LNCAP (cell line): ENCODE data around the gene MTMR10.
A peak's percentile ranks its signal among the peaks of the same experiment; 100 is the strongest.

Experiments
- TF ChIP-seq, protein P1 (sequence below): fragments of 450-650 bp; IDR thresholded peaks from 2 replicates; pipeline ENCODE4 v1.5.1; 2017; ENCODE audit warnings: mild to moderate bottlenecking

The MTMR10 gene

GRCh38 chr15:30918366-30918765, 73.1 kb downstream of the MTMR10 start:
- TF ChIP-seq, protein P1, sequence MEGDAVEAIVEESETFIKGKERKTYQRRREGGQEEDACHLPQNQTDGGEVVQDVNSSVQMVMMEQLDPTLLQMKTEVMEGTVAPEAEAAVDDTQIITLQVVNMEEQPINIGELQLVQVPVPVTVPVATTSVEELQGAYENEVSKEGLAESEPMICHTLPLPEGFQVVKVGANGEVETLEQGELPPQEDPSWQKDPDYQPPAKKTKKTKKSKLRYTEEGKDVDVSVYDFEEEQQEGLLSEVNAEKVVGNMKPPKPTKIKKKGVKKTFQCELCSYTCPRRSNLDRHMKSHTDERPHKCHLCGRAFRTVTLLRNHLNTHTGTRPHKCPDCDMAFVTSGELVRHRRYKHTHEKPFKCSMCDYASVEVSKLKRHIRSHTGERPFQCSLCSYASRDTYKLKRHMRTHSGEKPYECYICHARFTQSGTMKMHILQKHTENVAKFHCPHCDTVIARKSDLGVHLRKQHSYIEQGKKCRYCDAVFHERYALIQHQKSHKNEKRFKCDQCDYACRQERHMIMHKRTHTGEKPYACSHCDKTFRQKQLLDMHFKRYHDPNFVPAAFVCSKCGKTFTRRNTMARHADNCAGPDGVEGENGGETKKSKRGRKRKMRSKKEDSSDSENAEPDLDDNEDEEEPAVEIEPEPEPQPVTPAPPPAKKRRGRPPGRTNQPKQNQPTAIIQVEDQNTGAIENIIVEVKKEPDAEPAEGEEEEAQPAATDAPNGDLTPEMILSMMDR = no peak

DNA sequence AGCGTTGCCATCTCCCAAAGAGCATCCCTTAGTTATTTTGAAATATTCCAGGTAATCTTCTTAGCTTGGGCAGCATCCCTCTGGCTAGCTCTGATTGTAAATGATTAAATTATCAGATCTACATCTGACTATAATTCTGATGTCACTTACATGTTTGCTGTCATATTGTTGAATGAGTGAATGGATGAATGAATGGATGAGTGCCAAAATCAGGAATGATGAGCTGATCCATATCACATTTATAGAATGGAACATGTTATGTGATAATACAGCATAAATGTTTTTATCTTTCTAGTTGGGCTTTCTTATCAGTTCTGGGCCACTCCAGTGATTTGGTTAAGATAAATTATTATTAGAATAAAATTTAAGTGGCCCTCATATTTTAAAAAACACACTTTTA, 73.8 kb downstream of the MTMR10 start:
- TF ChIP-seq, protein P1 = no peak

DNA sequence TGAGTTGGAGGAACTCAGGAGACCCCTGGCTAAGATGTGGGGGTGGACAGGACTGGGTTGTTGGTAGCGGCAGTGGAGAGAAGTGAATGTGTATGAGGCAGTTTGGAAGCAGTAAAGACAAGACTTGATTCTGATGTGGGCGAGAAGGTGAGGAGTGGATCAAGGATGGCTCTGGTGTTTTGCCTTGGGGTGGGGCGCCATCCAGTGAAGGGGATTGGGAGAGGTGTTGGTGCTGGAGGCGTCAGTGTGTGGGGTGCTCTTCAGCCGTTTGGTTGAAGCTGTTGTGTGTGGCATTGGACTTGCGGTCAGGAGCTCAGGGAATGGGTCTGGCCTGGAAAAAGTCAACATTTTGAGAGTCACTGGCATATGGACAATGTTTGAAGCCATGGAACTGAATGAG, 74.4 kb downstream of the MTMR10 start:
- TF ChIP-seq, protein P1 = no peak

DNA sequence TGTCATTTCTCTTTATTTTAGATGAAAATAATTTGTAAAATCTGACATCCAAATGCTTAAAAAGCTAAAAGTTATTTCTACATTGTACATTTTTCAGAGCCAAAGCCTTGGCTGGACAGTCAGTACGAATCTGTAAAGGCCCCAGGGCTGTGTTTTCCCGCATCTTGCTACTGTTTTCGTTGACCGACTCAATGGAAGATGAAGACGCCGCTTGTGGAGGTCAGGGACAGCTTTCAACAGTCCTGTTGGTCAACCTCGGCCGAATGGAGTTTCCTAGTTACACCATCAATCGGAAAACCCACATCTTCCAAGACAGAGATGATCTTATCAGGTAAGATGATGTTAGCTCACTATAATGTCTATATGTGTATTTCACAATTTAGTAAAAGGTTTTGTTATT, 77.7 kb downstream of the MTMR10 start:
- TF ChIP-seq, protein P1 = no peak

DNA sequence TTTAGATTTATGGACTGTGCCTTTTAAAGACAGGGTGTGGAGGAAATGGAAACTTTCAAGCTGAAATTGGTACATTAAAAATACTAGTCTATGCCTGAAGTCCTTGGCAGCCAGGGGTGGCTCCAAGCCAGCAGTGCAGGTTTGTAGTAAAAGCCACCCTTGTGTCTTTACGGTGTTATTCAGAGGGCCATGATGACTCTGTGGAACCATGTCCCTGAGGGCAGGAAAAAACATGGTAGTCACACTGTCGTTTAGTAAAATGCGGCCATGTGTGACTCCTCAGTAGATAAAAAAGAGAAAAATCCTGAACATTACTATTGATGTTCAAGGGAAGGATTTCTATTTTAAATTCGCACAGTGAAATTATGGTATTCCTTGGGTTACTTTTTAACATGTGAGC, 85.1 kb downstream of the MTMR10 start:
- TF ChIP-seq, protein P1 = no peak

DNA sequence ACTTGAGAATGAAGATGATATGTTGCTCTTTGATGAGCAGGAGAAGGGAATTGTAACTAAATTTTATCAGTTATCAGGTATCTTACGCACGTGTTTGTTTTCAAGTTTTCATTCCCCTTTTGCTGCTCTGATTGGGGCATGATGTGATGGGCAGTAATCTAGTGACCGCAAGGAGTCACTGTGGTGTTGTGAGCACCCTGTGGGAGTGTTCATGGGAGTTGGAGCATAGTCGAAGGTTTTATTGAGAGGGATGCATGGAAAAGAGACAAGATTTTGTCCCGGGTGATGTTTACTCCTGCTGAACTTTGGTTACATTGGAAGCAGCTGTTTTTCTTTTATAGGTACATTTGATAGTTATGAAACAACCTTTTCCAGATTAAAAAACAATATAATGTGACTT, 85.6 kb downstream of the MTMR10 start:
- TF ChIP-seq, protein P1 = peak; percentile 87

- TF ChIP-seq, protein P1 = no peak
These were observed 86.6 kb downstream of the MTMR10 start for GRCh38 chr15:30904812-30905211.

DNA sequence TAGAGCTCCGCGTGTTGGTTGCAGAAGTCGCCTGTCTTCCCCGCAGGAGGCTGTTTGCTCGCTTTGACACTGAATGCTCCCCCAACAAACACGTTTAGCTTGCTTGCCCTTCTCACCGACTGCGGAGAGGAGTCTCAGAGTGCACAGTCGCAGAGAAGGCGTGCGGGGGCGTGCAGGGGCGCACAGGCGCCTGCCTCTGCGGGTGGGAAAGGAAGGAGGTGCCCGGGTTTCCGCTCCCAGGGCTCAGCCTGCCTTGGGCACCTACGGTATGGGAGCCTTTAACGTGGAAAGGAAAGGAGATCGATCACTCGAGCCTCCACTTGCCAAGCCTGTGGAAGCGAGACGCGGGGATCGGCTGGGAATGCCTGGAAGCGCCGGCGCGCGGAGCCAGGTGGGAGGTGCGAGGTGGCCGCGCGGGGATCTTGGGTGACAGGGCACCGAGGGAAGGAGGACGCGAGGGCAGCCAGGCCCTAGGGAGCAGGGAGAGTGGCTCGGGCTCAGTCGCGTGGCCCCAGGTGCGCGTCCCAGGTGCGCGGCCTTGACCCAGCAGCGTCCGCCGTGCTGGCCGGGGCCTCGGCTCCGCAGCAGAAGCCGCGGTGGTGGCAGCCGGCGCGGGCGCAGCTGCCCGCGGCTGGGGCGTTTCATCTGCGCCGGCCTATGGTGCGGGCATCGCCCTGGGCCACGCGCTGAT, 87.8 kb downstream of the MTMR10 start, which contains the start of gene FAN1:
TSS of gene FAN1 (plus strand) at position 419 of the 691 bp plus-strand sequence. CDS start 749 bp downstream, outside the sequence.
- TF ChIP-seq, protein P1 = no peak
